Panc1 (cell line): Measurements from ENCODE around the gene KDR. TPM values are rescaled to one million over a fixed set of nuclear protein-coding genes. Genes with fewer than 3 reads are reported as not detected.

ENCODE experiments used
- ATAC-seq: fragments of 200-7000 bp; cut with Tn5 transposase; 2 replicates; pipeline ENCODE4 v1.9.1; 2020; ENCODE audit warnings: mild to moderate bottlenecking, moderate library complexity
- BruUV-seq: library from RNA; stranded (reverse); fragments of 400-500 nt; replicated peaks from 2 replicates; lab custom pipeline; 2021; lab: Mats Ljungman, UMichigan
- CTCF ChIA-PET: fragments of 300-600 bp; sonication (Branson Sonifier 250); formaldehyde crosslinking; loops from one replicate; lab custom pipeline; 2022; ENCODE audit warnings: antibody characterized with exemption; lab: Charles Lee
- POLR2A ChIA-PET: fragments of 300-600 bp; sonication (Branson Sonifier 250); formaldehyde crosslinking; loops from one replicate; lab custom pipeline; 2022; ENCODE audit warnings: antibody characterized with exemption; lab: Charles Lee
- DNase-seq: peaks from one replicate; pipeline ENCODE4 v3.0.0-alpha.2; 2010; ENCODE audit warnings: low read depth, low spot score
- H3K27ac ChIP-seq: 2 replicates; pipeline ENCODE4 v1.5.1; 2011; ENCODE audit warnings: mild to moderate bottlenecking, low read length, inconsistent platforms
- H3K27me3 ChIP-seq: fragments of 200-500 bp; sonication (Bioruptor generic); 2 replicates; pipeline ENCODE4 v1.6.0; 2014; ENCODE audit warnings: low read length, inconsistent platforms; ENCODE audit not compliant: control insufficient read depth, insufficient read depth
- H3K36me3 ChIP-seq: fragments of 200-500 bp; sonication (Bioruptor generic); 2 replicates; pipeline ENCODE4 v1.5.1; 2014; ENCODE audit warnings: inconsistent platforms, mild to moderate bottlenecking, low read length, moderate library complexity; ENCODE audit not compliant: control insufficient read depth, insufficient read depth
- H3K4me1 ChIP-seq: 2 replicates; pipeline ENCODE4 v1.5.1; 2011; ENCODE audit warnings: inconsistent platforms, mild to moderate bottlenecking, low read length, moderate library complexity; ENCODE audit not compliant: control insufficient read depth, insufficient read depth
- H3K4me3 ChIP-seq, 2 experiments: 2 replicates each; pipeline ENCODE4 v1.5.1; 2011 to 2012; ENCODE audit warnings: low read depth in 2 of 2, low read length in 2 of 2, mild to moderate bottlenecking in 2 of 2, inconsistent platforms in 1 of 2, moderate library complexity in 1 of 2
- H3K9me3 ChIP-seq: fragments of 200-500 bp; sonication (Bioruptor generic); 2 replicates; pipeline ENCODE4 v1.5.1; 2014; ENCODE audit warnings: low read depth, mild to moderate bottlenecking, inconsistent platforms, low read length, moderate library complexity; ENCODE audit not compliant: control insufficient read depth, insufficient read depth
- POLR2AphosphoS5 ChIP-seq: IDR thresholded peaks from 2 replicates; pipeline ENCODE4 v1.6.1; 2012; ENCODE audit warnings: mild to moderate bottlenecking, low read depth, low read length, moderate library complexity
- REST ChIP-seq, 2 experiments: IDR thresholded peaks; 2 replicates each; pipeline ENCODE4 v1.6.1; 2011 to 2012; ENCODE audit warnings: low read depth in 2 of 2, control low read depth in 1 of 2, low read length in 1 of 2, mild to moderate bottlenecking in 1 of 2, moderate library complexity in 1 of 2; ENCODE audit not compliant: insufficient read depth in 1 of 2
- SIN3A ChIP-seq: IDR thresholded peaks from 2 replicates; pipeline ENCODE4 v1.6.1; 2012; ENCODE audit warnings: low read depth, mild to moderate bottlenecking, low read length, moderate library complexity, borderline replicate concordance; ENCODE audit not compliant: insufficient read depth
- TCF7L2 ChIP-seq: IDR thresholded peaks from 2 replicates; pipeline ENCODE4 v1.6.1; 2011; ENCODE audit warnings: mild to moderate bottlenecking, low read depth, low read length, inconsistent platforms
- in situ Hi-C: cut with HindIII; loops from 2 replicates; pipeline ENCODE4 v1.10.0; 2016; ENCODE audit warnings: low sequenced_read_pairs, low pct_unique_long_range_greater_than_20kb
- intact Hi-C: fragments of 100-400 bp; cut with micrococcal nuclease; formaldehyde crosslinking; loops from one replicate; pipeline ENCODE4 v1.10.0; 2022; ENCODE audit not compliant: unreplicated experiment
- total RNA-seq: library from RNA; stranded (reverse); gene quantifications from one replicate; pipeline ENCODE4 v1.2.1, GENCODE V29; 2021; ENCODE audit not compliant: unreplicated experiment
- TF ChIP-seq, protein P1 (sequence below): fragments of 450-650 bp; IDR thresholded peaks from 2 replicates; pipeline ENCODE4 v1.5.1; 2017; ENCODE audit warnings: mild to moderate bottlenecking

Gene KDR
- total RNA-seq, 1 experiment from 2014 or later = 0.18 TPM

- Histone ChIP-seq H3K27ac (no peak overlapping the region), H3K4me1 (no peaks in the 10 kb centered on the region), H3K27me3 (no peaks in the 10 kb centered on the region), H3K36me3 (no peaks in the 10 kb centered on the region), H3K4me3 (no peak overlapping the region), H3K9me3 (no peaks in the 10 kb centered on the region)
- no TSS peak for BruUV-seq
- ChIA-PET CTCF (no interaction called here), POLR2A (no interaction called here)
- TF ChIP-seq, protein P1, sequence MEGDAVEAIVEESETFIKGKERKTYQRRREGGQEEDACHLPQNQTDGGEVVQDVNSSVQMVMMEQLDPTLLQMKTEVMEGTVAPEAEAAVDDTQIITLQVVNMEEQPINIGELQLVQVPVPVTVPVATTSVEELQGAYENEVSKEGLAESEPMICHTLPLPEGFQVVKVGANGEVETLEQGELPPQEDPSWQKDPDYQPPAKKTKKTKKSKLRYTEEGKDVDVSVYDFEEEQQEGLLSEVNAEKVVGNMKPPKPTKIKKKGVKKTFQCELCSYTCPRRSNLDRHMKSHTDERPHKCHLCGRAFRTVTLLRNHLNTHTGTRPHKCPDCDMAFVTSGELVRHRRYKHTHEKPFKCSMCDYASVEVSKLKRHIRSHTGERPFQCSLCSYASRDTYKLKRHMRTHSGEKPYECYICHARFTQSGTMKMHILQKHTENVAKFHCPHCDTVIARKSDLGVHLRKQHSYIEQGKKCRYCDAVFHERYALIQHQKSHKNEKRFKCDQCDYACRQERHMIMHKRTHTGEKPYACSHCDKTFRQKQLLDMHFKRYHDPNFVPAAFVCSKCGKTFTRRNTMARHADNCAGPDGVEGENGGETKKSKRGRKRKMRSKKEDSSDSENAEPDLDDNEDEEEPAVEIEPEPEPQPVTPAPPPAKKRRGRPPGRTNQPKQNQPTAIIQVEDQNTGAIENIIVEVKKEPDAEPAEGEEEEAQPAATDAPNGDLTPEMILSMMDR = no peak
- TF ChIP-seq TCF7L2 (no peak), POLR2AphosphoS5 (no peak), REST (IDR thresholded peaks at IDR 0.05; ENCODE audit: insufficient read depth in 1 of 2, low read depth in 2 of 2, low read length in 1 of 2) (no peak), SIN3A (no peak)
- in situ Hi-C loops = no loop called here
- intact Hi-C loops = no loop called here
- DNase-seq (no peak), ATAC-seq (no peak)
Measured at GRCh38 chr4:55082756-55083155, 42.6 kb downstream of the KDR start.

- TF ChIP-seq REST (IDR thresholded peaks at IDR 0.05; ENCODE audit: insufficient read depth in 1 of 2, low read depth in 2 of 2, low read length in 1 of 2) (no peak), SIN3A (no peak), POLR2AphosphoS5 (no peak), TCF7L2 (no peak)
- TF ChIP-seq, protein P1 = no peak
- no peaks in the 10 kb centered on the region for H3K4me1 ChIP-seq
- H3K36me3 ChIP-seq = no peaks in the 10 kb centered on the region
- H3K27ac ChIP-seq = no peak overlapping the region
- in situ Hi-C loops = no loop called here
- no TSS peak for BruUV-seq
- ATAC-seq = no peak
- H3K4me3 ChIP-seq = no peak overlapping the region
- no peaks in the 10 kb centered on the region for H3K27me3 ChIP-seq
- ChIA-PET POLR2A (no interaction called here), CTCF (no interaction called here)
- intact Hi-C loops = no loop called here
- H3K9me3 ChIP-seq = no peaks in the 10 kb centered on the region
- DNase-seq = no peak
Measured at GRCh38 chr4:55080174-55080865, 45.1 kb downstream of the KDR start.
